K562 (cell line): ENCODE data around the gene LAMTOR1. TPM values are rescaled to one million over a fixed set of nuclear protein-coding genes. Genes with fewer than 3 reads are reported as not detected.
A peak's percentile ranks its signal among the peaks of the same experiment; 100 is the strongest.

Source experiments
- ADNP ChIP-seq: fragments of 200-800 bp; sonication (Bioruptor generic); IDR thresholded peaks from 2 replicates; pipeline ENCODE4 v1.6.1; 2016; ENCODE audit warnings: missing genetic modification characterization, missing compliant biosample characterization
- BRF1 ChIP-seq: IDR thresholded peaks from 3 replicates; pipeline ENCODE4 v1.6.1; 2011; ENCODE audit warnings: borderline replicate concordance, mild to moderate bottlenecking; ENCODE audit not compliant: insufficient read length; ENCODE audit errors: extremely low read depth
- DNMT1 ChIP-seq: fragments of 450-650 bp; IDR thresholded peaks from 2 replicates; pipeline ENCODE4 v1.6.1; 2016; ENCODE audit warnings: antibody characterized with exemption, mild to moderate bottlenecking
- ELF2 ChIP-seq: fragments of 250-450 bp; sonication (Bioruptor Pico); IDR thresholded peaks from 2 replicates; pipeline ENCODE4 v1.5.0; 2021; ENCODE audit warnings: mild to moderate bottlenecking
- GTF3C2 ChIP-seq: IDR thresholded peaks from 3 replicates; pipeline ENCODE4 v1.6.1; 2011; ENCODE audit warnings: borderline replicate concordance, mild to moderate bottlenecking, moderate library complexity; ENCODE audit not compliant: insufficient read length; ENCODE audit errors: extremely low read depth
- MGA ChIP-seq: fragments of 450-650 bp; IDR thresholded peaks from 2 replicates; pipeline ENCODE4 v1.6.1; 2016; ENCODE audit warnings: mild to moderate bottlenecking, moderate library complexity
- MITF ChIP-seq: IDR thresholded peaks from 2 replicates; pipeline ENCODE4 v1.6.1; 2014; ENCODE audit warnings: antibody characterized with exemption
- NFIC ChIP-seq: fragments of 450-650 bp; IDR thresholded peaks from 2 replicates; pipeline ENCODE4 v1.6.1; 2017; ENCODE audit warnings: mild to moderate bottlenecking, inconsistent platforms
- SOX6 ChIP-seq: fragments of 450-650 bp; IDR thresholded peaks from 2 replicates; pipeline ENCODE4 v1.6.1; 2014; ENCODE audit warnings: mild to moderate bottlenecking
- ZBTB17 ChIP-seq: fragments of 450-650 bp; formaldehyde crosslinking; IDR thresholded peaks from 2 replicates; pipeline ENCODE4 v1.4.0; 2020; ENCODE audit warnings: mild to moderate bottlenecking
- polyA plus RNA-seq, 8 experiments: library from polyadenylated mRNA; depleted of rRNA in 4 of 8; stranded (reverse) in 5 of 8; unstranded in 3 of 8; fragments of >200 nt; fragmentation: Nextera tagmentation in 2 of 8; fragmentation: Illumina TruSeq in 1 of 8; extraction: Ambion mirVana in 2 of 8; extraction: Trizol in 1 of 8; gene quantifications; 2 replicates each; pipeline versions ENCODE4 v1.2.1 to v1.2.3, GENCODE V29; 2011 to 2014; ENCODE audit warnings: inconsistent platforms in 1 of 8, missing spikeins in 1 of 8
- total RNA-seq, 7 experiments: library from RNA; depleted of rRNA in 6 of 7; stranded (reverse); fragments of >200 nt in 6 of 7; fragmentation: Illumina TruSeq in 2 of 7; extraction: Trizol in 2 of 7; gene quantifications; 2 replicates each; pipeline versions ENCODE4 v1.2.1 to v1.2.3, GENCODE V29; 2011 to 2021; ENCODE audit warnings: low replicate concordance in 1 of 7

LAMTOR1 gene
- total and polyA plus RNA-seq, 9 of the 15 experiments (the other 6 are each of a cell fraction or from before 2014, with no cell fraction given), result 62.6 to 104 (median 85.3) TPM

GRCh38 chr11:72111300-72112142 is 8.4 kb upstream of the LAMTOR1 start (continued):
- TF ChIP-seq MGA, result peak; percentile 41; the same call in 1 of the 2 replicates
- no peak for TF ChIP-seq MITF
- TF ChIP-seq ZBTB17, result peak; percentile 78; the same call in 1 of the 2 replicates
- no peak for TF ChIP-seq BRF1
- no peak for TF ChIP-seq DNMT1
- peak; percentile 97 for TF ChIP-seq ADNP (tag)
- TF ChIP-seq NFIC, result 0 out of 2 replicates have a peak, but pooled peaks have one; percentile 7
- 0 out of 2 replicates have a peak, but pooled peaks have one; percentile 15 for TF ChIP-seq SOX6
- no peak for TF ChIP-seq GTF3C2
- no peak for TF ChIP-seq ELF2 (CRISPR knock-in tag)
